ENCODE data around the gene SPRED2.

Gene SPRED2

GRCh38 chr2:65275141-65275915 is 157.1 kb downstream of the SPRED2 start:
- Histone ChIP-seq H3K27ac (ENCODE audit: low read length) (no peak overlapping the region), H3K79me2 (ENCODE audit: insufficient read depth, low read length) (no peaks in the 10 kb centered on the region), H3K4me3 (ENCODE audit: low read depth in 1 of 2, low read length in 2 of 2) (no peak overlapping the region), H4K20me1 (ENCODE audit: insufficient read depth, low read length) (no peaks in the 10 kb centered on the region), H3K36me3 (ENCODE audit: insufficient read depth, low read length) (peaks cover 17% of the 10 kb centered on the region), H3K9ac (ENCODE audit: low read depth, low read length) (no peak overlapping the region), H3K4me2 (ENCODE audit: insufficient read depth, low read length) (no peak overlapping the region), H2AFZ (ENCODE audit: low read depth, low read length) (no peak overlapping the region), H3K9me3 (ENCODE audit: insufficient read depth, low read length, severe bottlenecking) (no peaks in the 10 kb centered on the region), H3K4me1 (ENCODE audit: insufficient read depth, low read length) (peaks cover 18% of the 10 kb centered on the region), H3K27me3 (ENCODE audit: insufficient read depth, low read length, poor library complexity) (no peaks in the 10 kb centered on the region)
- DNase-seq, result no peak
- TF ChIP-seq EZH2 (IDR thresholded peaks at IDR 0.05; ENCODE audit: borderline replicate concordance, low read depth, low read length, severe bottlenecking) (no peak), CTCF (IDR thresholded peaks at IDR 0.05; ENCODE audit: borderline replicate concordance, extremely low read depth, low read length, poor library complexity, severe bottlenecking) (no peak)
- no peak for ATAC-seq (ENCODE audit: insufficient read depth, low read depth)

- H3K36me3 ChIP-seq (ENCODE audit: insufficient read depth, low read length), result peaks cover 30% of the 10 kb centered on the region
- TF ChIP-seq CTCF (IDR thresholded peaks at IDR 0.05; ENCODE audit: borderline replicate concordance, extremely low read depth, low read length, poor library complexity, severe bottlenecking) (no peak), EZH2 (IDR thresholded peaks at IDR 0.05; ENCODE audit: borderline replicate concordance, low read depth, low read length, severe bottlenecking) (no peak)
- no peak overlapping the region for H3K9ac ChIP-seq (ENCODE audit: low read depth, low read length)
- H3K27ac ChIP-seq (ENCODE audit: low read length), result no peak overlapping the region
- H3K27me3 ChIP-seq (ENCODE audit: insufficient read depth, low read length, poor library complexity), result no peaks in the 10 kb centered on the region
- ATAC-seq (ENCODE audit: insufficient read depth, low read depth), result no peak
- H3K9me3 ChIP-seq (ENCODE audit: insufficient read depth, low read length, severe bottlenecking), result no peaks in the 10 kb centered on the region
- peaks cover 5% of the 10 kb centered on the region for H3K4me1 ChIP-seq (ENCODE audit: insufficient read depth, low read length)
- no peak for DNase-seq
- H3K4me2 ChIP-seq (ENCODE audit: insufficient read depth, low read length), result no peak overlapping the region
- no peaks in the 10 kb centered on the region for H4K20me1 ChIP-seq (ENCODE audit: insufficient read depth, low read length)
- no peak overlapping the region for H2AFZ ChIP-seq (ENCODE audit: low read depth, low read length)
- no peak overlapping the region for H3K4me3 ChIP-seq (ENCODE audit: low read depth in 1 of 2, low read length in 2 of 2)
- no peaks in the 10 kb centered on the region for H3K79me2 ChIP-seq (ENCODE audit: insufficient read depth, low read length)
These were observed 159.1 kb downstream of the SPRED2 start for GRCh38 chr2:65273344-65273743.

GRCh38 chr2:65268957-65269356 is 163.4 kb downstream of the SPRED2 start:
- TF ChIP-seq CTCF (IDR thresholded peaks at IDR 0.05; ENCODE audit: borderline replicate concordance, extremely low read depth, low read length, poor library complexity, severe bottlenecking), result no peak
- no peak for TF ChIP-seq EZH2 (IDR thresholded peaks at IDR 0.05; ENCODE audit: borderline replicate concordance, low read depth, low read length, severe bottlenecking)
- no peak for ATAC-seq (ENCODE audit: insufficient read depth, low read depth)
- Histone ChIP-seq H3K4me2 (ENCODE audit: insufficient read depth, low read length) (no peak overlapping the region), H3K4me1 (ENCODE audit: insufficient read depth, low read length) (no peaks in the 10 kb centered on the region), H3K27me3 (ENCODE audit: insufficient read depth, low read length, poor library complexity) (no peaks in the 10 kb centered on the region), H3K27ac (ENCODE audit: low read length) (no peak overlapping the region), H3K79me2 (ENCODE audit: insufficient read depth, low read length) (peaks cover 4% of the 10 kb centered on the region; the same call in 1 of the 2 replicates), H2AFZ (ENCODE audit: low read depth, low read length) (no peak overlapping the region), H3K9me3 (ENCODE audit: insufficient read depth, low read length, severe bottlenecking) (no peaks in the 10 kb centered on the region), H3K36me3 (ENCODE audit: insufficient read depth, low read length) (peaks cover 71% of the 10 kb centered on the region), H4K20me1 (ENCODE audit: insufficient read depth, low read length) (peaks cover 9% of the 10 kb centered on the region; the same call in 1 of the 2 replicates), H3K4me3 (ENCODE audit: low read depth in 1 of 2, low read length in 2 of 2) (no peak overlapping the region), H3K9ac (ENCODE audit: low read depth, low read length) (no peak overlapping the region)
- no peak for DNase-seq

Data from DND-41 (cell line).